Choroid plexus epithelial cell (primary cell): ENCODE data around the gene CCDC85B.

Experiments
- DNase-seq: peaks from one replicate; pipeline ENCODE4 v3.0.0-alpha.2; 2010; ENCODE audit warnings: low read depth
- H3K4me3 ChIP-seq: 2 replicates; pipeline ENCODE4 v1.5.1; 2011; ENCODE audit warnings: low read depth, mild to moderate bottlenecking, control low read depth, low read length, moderate library complexity
- CTCF ChIP-seq: conservative IDR thresholded peaks from 2 replicates; pipeline ENCODE4 v1.5.1; 2011; ENCODE audit warnings: low read depth, mild to moderate bottlenecking, control low read depth, inconsistent platforms, low read length, moderate library complexity

The CCDC85B gene

DNA sequence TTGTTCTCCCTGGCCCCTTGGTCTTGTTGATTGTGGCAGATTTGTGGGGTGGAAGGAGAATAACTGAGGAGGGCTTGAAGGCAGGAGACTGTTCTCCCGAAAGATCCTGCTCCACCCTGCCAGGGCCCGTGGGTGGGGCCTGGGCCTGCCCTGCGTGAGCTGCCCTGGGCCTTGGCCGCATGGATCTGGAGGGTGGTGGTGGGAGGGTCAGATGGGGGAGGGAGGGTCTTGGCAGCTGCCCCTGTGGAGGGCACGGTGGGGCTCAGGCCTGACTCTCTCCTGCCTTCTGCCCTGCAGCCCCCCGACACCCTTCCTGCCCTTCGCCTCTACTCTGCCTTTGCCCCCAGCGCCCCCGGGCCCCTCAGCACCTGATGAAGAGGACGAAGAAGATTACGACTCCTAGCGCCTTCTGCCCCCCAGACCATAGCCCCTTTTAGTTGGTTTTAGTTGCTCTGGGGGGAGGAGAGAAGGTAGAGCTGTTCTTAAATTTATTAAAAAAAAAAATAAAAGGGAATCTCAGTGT lies 30.6 kb downstream of the CCDC85B start:
- no peak for DNase-seq
- no peak overlapping the region for H3K4me3 ChIP-seq
- no peak for TF ChIP-seq CTCF

GRCh38 chr11:65921876-65922275 lies 31.4 kb downstream of the CCDC85B start:
- H3K4me3 ChIP-seq, result no peak overlapping the region
- DNase-seq, result no peak
- TF ChIP-seq CTCF, result no peak

DNA sequence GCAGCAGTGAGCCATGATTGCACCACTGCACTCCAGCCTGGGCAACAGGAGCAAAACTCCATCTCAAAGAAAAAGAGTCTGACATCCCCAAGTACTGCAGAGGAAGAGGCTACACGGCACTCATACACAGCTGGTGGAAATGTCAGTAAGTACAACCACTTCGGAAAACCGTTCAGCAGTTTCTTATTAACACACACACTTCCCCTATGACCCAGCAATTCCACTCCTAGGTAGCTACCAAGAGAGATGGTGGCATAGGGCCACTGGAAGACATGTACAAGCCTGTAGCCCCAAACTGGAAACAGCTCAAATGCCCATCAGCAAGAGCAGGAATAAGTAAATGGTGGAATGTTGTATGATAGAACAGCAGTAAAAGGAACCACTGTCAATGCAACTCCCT lies 32.1 kb downstream of the CCDC85B start:
- no peak for DNase-seq
- no peak for TF ChIP-seq CTCF
- H3K4me3 ChIP-seq, result no peak overlapping the region

DNA sequence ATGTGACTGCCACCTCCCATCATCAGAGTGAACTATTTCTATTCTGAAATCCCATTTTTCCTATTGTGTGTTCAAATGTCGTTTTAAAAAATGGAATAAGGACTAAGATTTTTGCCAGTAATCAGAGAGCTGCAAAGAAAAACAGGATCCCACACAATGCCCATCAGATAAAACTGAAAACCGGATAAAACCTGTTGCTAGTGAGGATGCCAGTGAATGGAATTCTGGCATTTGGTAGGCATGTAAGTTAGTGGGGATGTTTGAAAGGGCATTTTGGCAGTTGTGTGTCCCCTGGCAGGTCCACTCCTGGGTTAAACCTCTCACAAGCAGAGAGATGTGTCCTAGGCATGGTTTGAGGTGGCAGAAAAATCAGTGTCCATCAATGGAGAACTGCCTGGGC lies 34.9 kb downstream of the CCDC85B start:
- no peak for DNase-seq
- no peak overlapping the region for H3K4me3 ChIP-seq
- no peak for TF ChIP-seq CTCF

DNA sequence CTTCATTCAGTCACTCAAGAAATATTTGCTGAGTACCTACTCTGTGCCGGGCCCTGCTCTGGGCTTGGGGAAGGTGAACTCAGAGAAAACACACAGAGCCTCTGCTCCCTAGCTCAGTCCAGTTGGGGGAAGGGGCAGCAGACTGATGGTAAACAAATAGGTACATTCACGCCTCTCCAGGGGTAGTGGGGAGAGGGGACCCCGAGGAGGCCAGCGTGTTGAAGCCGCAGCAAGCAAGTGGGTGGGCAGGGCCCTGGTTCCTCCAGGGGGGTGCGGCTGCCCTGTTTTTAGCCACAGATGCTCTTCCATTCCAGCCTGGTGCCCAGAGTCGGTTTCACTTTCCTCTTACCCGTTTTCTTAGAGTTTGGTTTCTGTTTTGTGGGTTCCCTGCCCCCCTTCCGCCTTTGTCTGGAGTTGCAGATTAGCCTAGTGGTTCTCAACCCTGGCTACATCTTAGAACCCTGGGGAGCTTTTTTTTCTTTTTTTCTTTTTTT lies 37.5 kb downstream of the CCDC85B start:
- no peak overlapping the region for H3K4me3 ChIP-seq
- DNase-seq, result peak; percentile 35

DNA sequence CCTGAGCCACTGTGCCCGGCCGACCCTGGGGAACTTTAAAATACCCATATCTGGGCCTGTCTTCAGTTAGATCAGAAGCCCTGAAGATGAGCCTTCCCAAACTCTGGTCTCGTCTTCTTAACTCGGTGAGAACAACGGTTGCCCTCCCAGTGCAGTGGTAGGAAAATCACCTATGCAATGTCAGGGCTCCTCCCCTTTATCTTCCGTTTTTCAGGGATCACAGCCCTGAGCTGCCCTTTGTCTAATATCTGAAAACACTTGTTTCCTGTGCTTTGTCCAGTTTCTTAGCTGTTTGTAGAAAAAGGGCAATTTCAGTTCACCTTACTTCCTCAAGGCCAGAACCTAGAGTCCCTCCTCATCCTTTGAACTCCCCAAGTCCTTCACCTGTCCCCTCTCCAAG lies 38.2 kb downstream of the CCDC85B start:
- H3K4me3 ChIP-seq, result no peak overlapping the region
- DNase-seq, result no peak
- no peak for TF ChIP-seq CTCF

More for the DNA sequence above, 37.5 kb downstream of the CCDC85B start:
- no peak for TF ChIP-seq CTCF

DNA sequence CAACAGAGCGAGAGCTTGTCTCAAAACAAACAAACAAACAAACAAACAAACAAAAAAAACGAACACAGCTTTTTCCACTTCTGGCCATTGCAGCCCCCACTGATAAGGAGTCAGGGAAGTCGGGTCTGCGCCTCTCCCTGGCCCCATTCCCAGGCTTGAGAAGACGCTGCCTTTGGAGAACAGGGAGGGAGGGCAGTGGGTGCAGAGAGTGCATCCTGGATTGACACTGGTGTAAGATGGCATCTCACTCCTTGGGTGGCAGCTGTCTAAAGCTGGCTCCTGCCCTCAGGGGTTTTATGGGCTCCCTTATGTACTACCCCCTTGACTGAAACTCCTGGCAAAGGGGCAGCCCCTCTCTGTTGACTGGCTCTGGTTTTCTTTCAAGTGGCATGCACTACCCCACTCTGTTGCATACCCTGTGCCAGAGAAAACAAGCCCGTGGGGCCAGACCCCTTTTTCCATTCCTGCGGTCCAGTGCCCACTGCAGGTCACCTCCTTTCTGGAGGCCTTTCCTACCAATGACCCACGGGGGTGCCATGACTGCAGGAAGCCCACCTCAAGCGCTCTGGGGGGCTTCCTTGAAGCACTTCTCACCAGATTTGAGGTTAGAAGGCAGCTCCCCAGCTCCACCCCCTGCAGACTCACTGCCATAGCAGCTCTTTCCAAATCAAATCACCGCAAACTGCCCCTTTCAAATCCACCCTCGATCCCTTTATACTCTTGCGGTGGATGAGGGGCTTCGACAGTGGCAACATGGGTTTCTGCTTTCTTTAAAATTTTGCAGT lies 41.5 kb downstream of the CCDC85B start:
- peak; percentile 9 for DNase-seq
- H3K4me3 ChIP-seq, result no peak overlapping the region
- TF ChIP-seq CTCF, result no peak
